Spinal cord (tissue), 10 donors: ENCODE measurements around the gene GDPD1. TPM values are rescaled to one million over a fixed set of nuclear protein-coding genes. Genes with fewer than 3 reads are reported as not detected.
"Not testable (repeated sequence)": the region's sequence is repeated elsewhere in the genome, so short reads cannot be mapped to it uniquely, and the experiment has no call there.

Experiments
- DNase-seq, 6 donors: peaks; one replicate each; pipeline versions ENCODE4 v3.0.0 to v3.0.0-alpha.2; 2013 to 2015; ENCODE audit warnings: low spot score in 6 of 6, low read depth in 4 of 6
- H3K27ac ChIP-seq: one replicate; pipeline ENCODE4 v1.5.1; 2013; ENCODE audit warnings: low read depth, low read length, control low read depth
- H3K27me3 ChIP-seq: one replicate; pipeline ENCODE4 v1.6.1; 2013; ENCODE audit warnings: low read length; ENCODE audit not compliant: control insufficient read depth, insufficient read depth
- H3K36me3 ChIP-seq: one replicate; pipeline ENCODE4 v1.6.1; 2013; ENCODE audit warnings: low read length; ENCODE audit not compliant: control insufficient read depth, insufficient read depth
- H3K4me1 ChIP-seq: one replicate; pipeline ENCODE4 v1.6.1; 2013; ENCODE audit warnings: low read length; ENCODE audit not compliant: control insufficient read depth, insufficient read depth
- H3K4me3 ChIP-seq: one replicate; pipeline ENCODE4 v1.5.1; 2013; ENCODE audit warnings: low read depth, low read length, control low read depth
- H3K9me3 ChIP-seq: one replicate; pipeline ENCODE4 v1.6.1; 2013; ENCODE audit warnings: low read length; ENCODE audit not compliant: control insufficient read depth, insufficient read depth
- WGBS: methylation state at CpG from one replicate; pipeline ENCODE4 v1.1.5; 2013; ENCODE audit warnings: missing lambda C conversion rate; ENCODE audit not compliant: insufficient coverage; 5-methylcytosine and 5-hydroxymethylcytosine counted together
- long read RNA-seq, 4 donors: transcript quantifications; one replicate each; lab custom pipeline, GENCODE V29; 2026
- polyA plus RNA-seq, 2 donors: library from polyadenylated mRNA; unstranded; fragments of 120-200 nt; gene quantifications; one replicate each; pipeline ENCODE4 v1.2.1, GENCODE V29; 2013; ENCODE audit not compliant: insufficient read length in 2 of 2
- total RNA-seq, 2 donors: library from RNA; depleted of rRNA in 1 of 2; stranded (reverse); fragments of 120-200 nt in 1 of 2; fragments of >200 nt in 1 of 2; gene quantifications; one replicate each; pipeline versions ENCODE4 v1.2.3 to v1.2.4, GENCODE V29; 2013 to 2014
- donor health status: healthy.

The GDPD1 gene
- total RNA-seq: 10 to 100 TPM; 14.9 to 47.3 TPM
- 10 to 100 TPM; 54.2 to 63.3 TPM for polyA plus RNA-seq
- long read RNA-seq, donor 1, transcript GDPD1-201 (10 exons, 1,821 nt): major isoform, 7 of 9 reads
- long read RNA-seq, donor 1, partial matches to known transcripts: 0 of 9 reads
- long read RNA-seq, donor 1, other reads (novel, unspliced or antisense): 0 of 9 reads
- long read RNA-seq, donor 2, partial matches to known transcripts: 0 of 1 reads
- long read RNA-seq, donor 2, other reads (novel, unspliced or antisense): 0 of 1 reads
- long read RNA-seq, donor 3: 0 reads
- long read RNA-seq, donor 4, partial matches to known transcripts: 0 of 3 reads
- long read RNA-seq, donor 4, other reads (novel, unspliced or antisense): 0 of 3 reads

- peak; percentile 77 to 99 (median 96) for DNase-seq
- under 1% methylated on average over 55 of the region's 60 CpGs for WGBS
- no peaks in the 10 kb centered on the region for H3K27me3 ChIP-seq
- no peaks in the 10 kb centered on the region for H3K9me3 ChIP-seq
- peaks cover 4% of the 10 kb centered on the region for H3K36me3 ChIP-seq
- peak within 1 kb of the TSS; percentile 93 for H3K27ac ChIP-seq
- peak within 1 kb of the TSS; percentile 94 for H3K4me3 ChIP-seq
- H3K4me1 ChIP-seq: no peaks in the 10 kb centered on the region
These were observed at the start of gene GDPD1 for GRCh38 chr17:59220328-59221158. Gene GDPD1, plus strand, starts transcription at chr17:59220511. Its CDS starts 99 bp downstream, at chr17:59220610.

- H3K27ac ChIP-seq: no peak overlapping the region
- no peaks in the 10 kb centered on the region for H3K27me3 ChIP-seq
- no peak overlapping the region for H3K4me3 ChIP-seq
- 97% methylated on average over 33 of the region's 33 CpGs for WGBS
- no peaks in the 10 kb centered on the region for H3K9me3 ChIP-seq
- no peak for DNase-seq
- peaks cover 12% of the 10 kb centered on the region for H3K36me3 ChIP-seq
- no peaks in the 10 kb centered on the region for H3K4me1 ChIP-seq
These were observed 47.8 kb upstream of the GDPD1 start for GRCh38 chr17:59172436-59173004.

DNA sequence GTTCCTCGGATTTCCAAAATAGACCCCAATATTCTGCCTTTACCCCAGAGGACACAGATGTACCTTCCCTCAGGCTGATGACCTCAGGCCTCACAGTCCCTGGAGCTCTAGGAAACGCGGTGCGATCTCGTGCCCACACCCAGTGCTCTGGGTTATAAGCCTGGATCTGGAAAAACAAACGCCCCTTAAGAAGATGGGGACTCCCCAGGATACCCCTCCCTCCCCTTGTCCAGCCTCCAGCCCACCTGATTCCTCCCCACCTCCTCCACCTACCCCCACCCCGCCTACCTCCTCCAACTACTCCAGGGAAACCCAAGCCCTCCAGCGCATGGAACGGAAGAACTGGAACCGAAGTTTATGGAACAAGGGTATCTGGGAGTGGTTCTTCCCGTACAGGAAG is 45.6 kb upstream of the GDPD1 start:
- H3K36me3 ChIP-seq: peaks cover 12% of the 10 kb centered on the region
- H3K27ac ChIP-seq: no peak overlapping the region
- H3K9me3 ChIP-seq: no peaks in the 10 kb centered on the region
- WGBS: 100% methylated on average over 9 of the region's 11 CpGs
- peaks cover 7% of the 10 kb centered on the region for H3K4me1 ChIP-seq
- no peaks in the 10 kb centered on the region for H3K27me3 ChIP-seq
- no peak for DNase-seq
- H3K4me3 ChIP-seq: no peak overlapping the region

DNA sequence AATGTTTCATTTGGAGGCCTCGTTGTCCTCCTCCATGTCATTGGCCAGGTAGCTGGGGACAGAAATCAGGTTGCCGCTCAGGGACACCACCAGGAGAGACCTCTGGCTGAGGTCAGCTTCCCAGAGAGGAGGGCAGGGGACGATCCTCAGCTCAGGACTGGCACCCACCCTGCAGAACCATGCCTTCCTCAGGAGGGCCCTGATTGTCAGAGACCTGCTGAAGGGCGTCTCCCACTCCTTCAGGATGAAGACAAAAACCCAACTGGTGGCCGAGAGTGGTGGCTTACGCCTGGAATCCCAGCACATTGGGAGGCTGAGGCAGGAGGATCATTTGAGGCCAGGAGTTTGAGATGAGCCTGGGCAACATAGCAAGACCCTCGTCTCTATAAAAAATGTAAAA is 45.2 kb upstream of the GDPD1 start:
- Histone ChIP-seq H3K36me3 (peaks cover 12% of the 10 kb centered on the region), H3K27ac (no peak overlapping the region), H3K27me3 (no peaks in the 10 kb centered on the region), H3K4me3 (no peak overlapping the region), H3K4me1 (peaks cover 7% of the 10 kb centered on the region), H3K9me3 (no peaks in the 10 kb centered on the region)
- no peak for DNase-seq
- 87% methylated on average over 7 of the region's 7 CpGs for WGBS

- peaks cover 7% of the 10 kb centered on the region for H3K4me1 ChIP-seq
- WGBS: 53% methylated on average over 5 of the region's 7 CpGs
- no peaks in the 10 kb centered on the region for H3K27me3 ChIP-seq
These were observed 41.9 kb upstream of the GDPD1 start for GRCh38 chr17:59178266-59178985.

GRCh38 chr17:59179601-59180000 is 40.7 kb upstream of the GDPD1 start:
- 94% methylated on average over 11 of the region's 11 CpGs for WGBS
- DNase-seq, H3K9me3 ChIP-seq: not testable (repeated sequence)

More at GRCh38 chr17:59178266-59178985, 41.9 kb upstream of the GDPD1 start:
- H3K27ac ChIP-seq: no peak overlapping the region
- H3K9me3 ChIP-seq: no peaks in the 10 kb centered on the region
- no peak overlapping the region for H3K4me3 ChIP-seq
- DNase-seq: no peak
- no peaks in the 10 kb centered on the region for H3K36me3 ChIP-seq

GRCh38 chr17:59180626-59181025 is 39.7 kb upstream of the GDPD1 start:
- no peak for DNase-seq
- Histone ChIP-seq H3K4me3 (no peak overlapping the region), H3K27me3 (no peaks in the 10 kb centered on the region), H3K27ac (no peak overlapping the region), H3K36me3 (no peaks in the 10 kb centered on the region), H3K4me1 (peaks cover 7% of the 10 kb centered on the region), H3K9me3 (no peaks in the 10 kb centered on the region)
- WGBS: 97% methylated on average over 8 of the region's 9 CpGs

More at GRCh38 chr17:59179601-59180000, 40.7 kb upstream of the GDPD1 start:
- not testable (repeated sequence) for H3K4me3 ChIP-seq, H3K4me1 ChIP-seq, H3K27ac ChIP-seq, H3K36me3 ChIP-seq, H3K27me3 ChIP-seq

GRCh38 chr17:59181481-59181880 is 38.8 kb upstream of the GDPD1 start:
- H3K36me3 ChIP-seq: no peaks in the 10 kb centered on the region
- DNase-seq: no peak
- H3K4me3 ChIP-seq: no peak overlapping the region
- H3K27me3 ChIP-seq: no peaks in the 10 kb centered on the region
- no peak overlapping the region for H3K27ac ChIP-seq
- WGBS: 99% methylated on average over 9 of the region's 9 CpGs
- H3K4me1 ChIP-seq: peaks cover 7% of the 10 kb centered on the region
- no peaks in the 10 kb centered on the region for H3K9me3 ChIP-seq

DNA sequence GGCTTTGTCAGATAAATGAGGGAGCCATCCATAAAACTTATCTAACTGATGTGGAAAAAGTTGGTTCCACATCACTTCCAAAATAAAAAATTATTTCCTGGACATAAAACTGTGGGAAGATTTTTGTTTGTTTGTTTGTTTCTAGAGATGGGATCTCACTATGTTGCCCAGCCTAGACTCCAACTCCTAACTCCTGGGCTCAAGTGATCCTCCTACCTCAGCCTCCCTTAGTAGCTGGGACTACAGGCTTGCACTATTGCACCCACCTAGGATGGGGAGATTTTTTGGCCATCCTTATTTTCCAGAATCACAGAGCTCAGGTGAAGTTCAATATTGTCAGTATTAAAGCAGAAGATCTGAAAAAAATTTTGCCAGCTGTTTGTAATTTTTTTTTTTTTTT is 34.3 kb upstream of the GDPD1 start:
- Histone ChIP-seq H3K27ac (no peak overlapping the region), H3K27me3 (no peaks in the 10 kb centered on the region), H3K4me3 (no peak overlapping the region), H3K36me3 (no peaks in the 10 kb centered on the region), H3K4me1 (no peaks in the 10 kb centered on the region), H3K9me3 (no peaks in the 10 kb centered on the region)
- no peak for DNase-seq
